Loucy (cell line): ENCODE measurements around the gene IKBKG.

Source experiments
- H2AFZ ChIP-seq: fragments of 200-600 bp; sonication (generic); 2 replicates; pipeline ENCODE4 v1.6.0; 2016; ENCODE audit warnings: antibody characterized with exemption, mild to moderate bottlenecking, low read length, moderate library complexity
- H3F3A ChIP-seq: fragments of 200-600 bp; 2 replicates; pipeline ENCODE4 v1.6.0; 2016; ENCODE audit warnings: antibody characterized with exemption, low read depth, mild to moderate bottlenecking
- H3K27me3 ChIP-seq: fragments of 200-600 bp; sonication (generic); 2 replicates; pipeline ENCODE4 v1.6.1; 2014; ENCODE audit warnings: low read length, mild to moderate bottlenecking; ENCODE audit not compliant: insufficient read depth, poor library complexity, severe bottlenecking
- H3K36me3 ChIP-seq: fragments of 200-600 bp; sonication (generic); 2 replicates; pipeline ENCODE4 v1.6.1; 2016; ENCODE audit warnings: low read length; ENCODE audit not compliant: insufficient read depth
- H3K4me1 ChIP-seq: fragments of 200-600 bp; sonication (generic); 2 replicates; pipeline ENCODE4 v1.5.1; 2014; ENCODE audit warnings: low read length, mild to moderate bottlenecking; ENCODE audit not compliant: insufficient read depth, poor library complexity, severe bottlenecking
- H3K4me2 ChIP-seq: fragments of 200-600 bp; sonication (generic); 2 replicates; pipeline ENCODE4 v1.6.0; 2014; ENCODE audit warnings: antibody characterized with exemption, low read length, low read depth, mild to moderate bottlenecking; ENCODE audit not compliant: poor library complexity, severe bottlenecking
- H3K4me3 ChIP-seq: fragments of 200-600 bp; sonication (generic); 2 replicates; pipeline ENCODE4 v1.5.1; 2014; ENCODE audit warnings: low read length, mild to moderate bottlenecking, mixed read lengths; ENCODE audit not compliant: poor library complexity, severe bottlenecking
- H3K79me2 ChIP-seq: fragments of 200-600 bp; sonication (generic); 2 replicates; pipeline ENCODE4 v1.6.1; 2014; ENCODE audit warnings: low read length; ENCODE audit not compliant: insufficient read depth
- H3K9ac ChIP-seq: fragments of 200-600 bp; sonication (generic); 2 replicates; pipeline ENCODE4 v1.6.0; 2014; ENCODE audit warnings: mild to moderate bottlenecking, low read depth, low read length, moderate library complexity; ENCODE audit not compliant: poor library complexity, severe bottlenecking
- H3K9me2 ChIP-seq: fragments of 200-600 bp; sonication (generic); replicated peaks from 2 replicates; pipeline ENCODE4 v1.6.1; 2016; ENCODE audit warnings: low read depth, low read length, mixed read lengths
- H3K9me3 ChIP-seq: fragments of 200-600 bp; sonication (generic); 2 replicates; pipeline ENCODE4 v1.6.1; 2014; ENCODE audit warnings: mild to moderate bottlenecking, antibody characterized with exemption, low read length, low read depth; ENCODE audit not compliant: insufficient read depth
- H4K20me1 ChIP-seq: fragments of 200-600 bp; sonication (generic); 2 replicates; pipeline ENCODE4 v1.6.0; 2014; ENCODE audit warnings: antibody characterized with exemption, low read length, mild to moderate bottlenecking; ENCODE audit not compliant: insufficient read depth, poor library complexity, severe bottlenecking
- EZH2phosphoT487 ChIP-seq: fragments of 200-600 bp; IDR thresholded peaks from 2 replicates; pipeline ENCODE4 v1.6.1; 2018; ENCODE audit warnings: antibody characterized with exemption, mild to moderate bottlenecking, moderate library complexity, borderline replicate concordance
- TF ChIP-seq, protein P1 (sequence below): fragments of 200-600 bp; sonication (generic); conservative IDR thresholded peaks from 2 replicates; pipeline ENCODE4 v1.5.1; 2014; ENCODE audit warnings: mild to moderate bottlenecking, antibody characterized with exemption, low read length

The IKBKG gene

DNA sequence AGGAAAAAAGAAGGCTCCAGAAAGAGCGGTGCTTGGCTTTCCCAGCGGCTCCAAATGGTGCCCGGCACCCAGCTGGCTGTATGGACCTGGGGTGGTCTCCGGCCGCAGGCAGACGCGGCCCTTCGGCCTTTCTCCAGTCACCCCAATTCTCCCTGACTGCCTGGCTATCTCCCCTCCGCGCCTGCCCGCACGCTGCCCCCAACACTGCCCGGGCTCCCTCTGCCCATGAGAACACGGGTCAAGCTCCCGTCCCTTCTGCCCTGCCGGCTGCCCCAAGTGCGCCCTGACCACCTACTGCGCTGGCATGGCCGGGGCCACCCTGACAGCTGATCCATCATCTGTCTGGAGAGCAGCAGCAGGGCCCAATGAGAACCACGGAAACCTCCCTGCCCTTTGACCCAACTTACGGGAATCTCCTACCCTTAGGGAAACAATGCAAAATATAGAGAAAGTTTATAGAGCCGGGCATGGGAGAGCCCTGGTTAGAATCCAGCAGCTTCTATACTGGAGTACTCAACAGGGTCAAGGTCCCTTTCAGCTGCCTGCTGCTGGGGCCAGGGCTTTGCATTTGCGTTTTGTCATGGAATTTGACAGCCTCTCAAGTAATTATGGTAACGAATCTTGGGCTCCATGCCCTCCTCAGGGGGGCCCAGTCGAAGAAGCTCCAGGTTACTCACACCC is 30.2 kb upstream of the IKBKG start:
- Histone ChIP-seq H3K9me3 (no peaks in the 10 kb centered on the region), H4K20me1 (no peaks in the 10 kb centered on the region), H2AFZ (no peak overlapping the region), H3K9me2 (no peaks in the 10 kb centered on the region), H3F3A (no peaks in the 10 kb centered on the region), H3K4me3 (no peak overlapping the region), H3K79me2 (peaks cover 8% of the 10 kb centered on the region; the same call in 1 of the 2 replicates), H3K36me3 (no peaks in the 10 kb centered on the region), H3K27me3 (no peaks in the 10 kb centered on the region), H3K4me2 (no peak overlapping the region), H3K4me1 (no peaks in the 10 kb centered on the region), H3K9ac (no peak overlapping the region)
- TF ChIP-seq, protein P1, sequence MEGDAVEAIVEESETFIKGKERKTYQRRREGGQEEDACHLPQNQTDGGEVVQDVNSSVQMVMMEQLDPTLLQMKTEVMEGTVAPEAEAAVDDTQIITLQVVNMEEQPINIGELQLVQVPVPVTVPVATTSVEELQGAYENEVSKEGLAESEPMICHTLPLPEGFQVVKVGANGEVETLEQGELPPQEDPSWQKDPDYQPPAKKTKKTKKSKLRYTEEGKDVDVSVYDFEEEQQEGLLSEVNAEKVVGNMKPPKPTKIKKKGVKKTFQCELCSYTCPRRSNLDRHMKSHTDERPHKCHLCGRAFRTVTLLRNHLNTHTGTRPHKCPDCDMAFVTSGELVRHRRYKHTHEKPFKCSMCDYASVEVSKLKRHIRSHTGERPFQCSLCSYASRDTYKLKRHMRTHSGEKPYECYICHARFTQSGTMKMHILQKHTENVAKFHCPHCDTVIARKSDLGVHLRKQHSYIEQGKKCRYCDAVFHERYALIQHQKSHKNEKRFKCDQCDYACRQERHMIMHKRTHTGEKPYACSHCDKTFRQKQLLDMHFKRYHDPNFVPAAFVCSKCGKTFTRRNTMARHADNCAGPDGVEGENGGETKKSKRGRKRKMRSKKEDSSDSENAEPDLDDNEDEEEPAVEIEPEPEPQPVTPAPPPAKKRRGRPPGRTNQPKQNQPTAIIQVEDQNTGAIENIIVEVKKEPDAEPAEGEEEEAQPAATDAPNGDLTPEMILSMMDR: no peak

DNA sequence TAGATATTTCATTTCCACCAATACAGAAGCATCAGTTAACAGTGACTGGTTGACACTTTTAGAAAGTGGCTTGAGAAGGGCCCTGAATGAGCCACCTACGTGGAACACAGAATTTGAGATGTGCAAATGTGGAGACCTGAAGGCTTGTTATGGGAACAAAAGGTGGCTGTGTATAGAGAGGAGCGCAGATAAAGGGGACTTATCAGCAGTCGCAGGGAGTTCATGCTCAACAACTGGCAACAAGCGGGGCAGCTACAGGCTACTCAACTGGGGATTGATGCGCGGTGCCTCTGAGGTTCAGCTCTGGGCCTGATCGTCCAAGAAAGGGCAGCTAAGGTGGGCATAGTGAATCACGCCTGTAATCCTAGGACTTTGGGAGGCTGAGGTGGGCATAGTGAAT is 28.0 kb upstream of the IKBKG start:
- no peaks in the 10 kb centered on the region for H3K36me3 ChIP-seq
- H3F3A ChIP-seq: no peaks in the 10 kb centered on the region
- H3K9me3 ChIP-seq: no peaks in the 10 kb centered on the region
- H3K9ac ChIP-seq: no peak overlapping the region
- TF ChIP-seq, protein P1: no peak
- TF ChIP-seq EZH2phosphoT487: no peak
- no peaks in the 10 kb centered on the region for H3K4me1 ChIP-seq
- H3K4me3 ChIP-seq: no peak overlapping the region
- no peak overlapping the region for H2AFZ ChIP-seq
- no peak overlapping the region for H3K4me2 ChIP-seq
- no peaks in the 10 kb centered on the region for H4K20me1 ChIP-seq
- H3K79me2 ChIP-seq: peaks cover 8% of the 10 kb centered on the region; the same call in 1 of the 2 replicates
- H3K9me2 ChIP-seq: no peaks in the 10 kb centered on the region
- no peaks in the 10 kb centered on the region for H3K27me3 ChIP-seq

DNA sequence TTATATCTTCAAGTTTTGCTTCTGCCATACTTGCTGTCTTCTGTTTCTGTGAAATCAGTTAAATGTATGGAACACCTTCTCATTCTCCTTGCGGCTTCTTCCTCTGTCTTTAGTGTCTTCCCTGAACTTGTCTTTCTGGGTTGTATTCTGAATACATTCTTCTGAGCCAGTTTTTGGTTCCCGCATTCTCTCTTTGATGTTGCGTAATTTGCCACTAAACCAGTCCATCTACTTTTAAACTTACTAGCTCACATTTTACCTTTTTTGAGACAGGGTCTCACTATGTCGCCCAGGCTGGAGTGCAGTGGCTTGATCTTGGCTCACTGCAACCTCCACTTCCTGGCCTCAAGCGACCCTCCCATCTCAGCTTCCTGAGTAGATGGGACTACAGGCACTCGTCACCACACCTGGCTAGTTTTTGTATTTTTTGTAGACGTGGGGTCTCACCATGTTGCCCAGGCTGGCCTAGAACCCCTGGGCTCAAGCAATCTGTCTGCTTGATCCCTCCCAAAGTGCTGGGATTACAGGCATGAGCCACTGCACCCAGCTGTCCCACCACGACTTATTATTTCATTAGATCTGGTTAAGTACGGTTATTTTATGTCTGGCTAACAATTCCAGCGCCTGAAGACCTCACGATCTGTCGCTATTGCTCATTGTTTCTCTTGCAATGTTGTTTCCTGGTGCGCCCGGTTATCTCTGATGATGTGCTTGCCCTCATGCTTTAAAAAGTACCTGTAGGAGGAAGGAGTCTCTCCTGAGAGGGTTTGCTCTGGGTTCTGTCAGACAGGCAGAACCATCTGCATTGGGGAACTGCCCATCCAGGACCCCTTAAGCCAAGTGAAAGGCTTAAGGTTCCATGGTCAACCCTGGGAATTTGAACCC is 21.6 kb upstream of the IKBKG start:
- Histone ChIP-seq H4K20me1 (no peaks in the 10 kb centered on the region), H3K9me3 (no peaks in the 10 kb centered on the region), H3K36me3 (no peaks in the 10 kb centered on the region), H3K79me2 (no peaks in the 10 kb centered on the region), H2AFZ (no peak overlapping the region), H3K4me1 (peaks cover 17% of the 10 kb centered on the region), H3K4me2 (no peak overlapping the region), H3K9me2 (no peaks in the 10 kb centered on the region), H3K4me3 (no peak overlapping the region), H3K27me3 (no peaks in the 10 kb centered on the region), H3F3A (no peaks in the 10 kb centered on the region), H3K9ac (no peak overlapping the region)
- TF ChIP-seq EZH2phosphoT487: no peak
- TF ChIP-seq, protein P1: no peak
